Measurements from ENCODE around the gene ZFP91.

The ZFP91 gene

DNA sequence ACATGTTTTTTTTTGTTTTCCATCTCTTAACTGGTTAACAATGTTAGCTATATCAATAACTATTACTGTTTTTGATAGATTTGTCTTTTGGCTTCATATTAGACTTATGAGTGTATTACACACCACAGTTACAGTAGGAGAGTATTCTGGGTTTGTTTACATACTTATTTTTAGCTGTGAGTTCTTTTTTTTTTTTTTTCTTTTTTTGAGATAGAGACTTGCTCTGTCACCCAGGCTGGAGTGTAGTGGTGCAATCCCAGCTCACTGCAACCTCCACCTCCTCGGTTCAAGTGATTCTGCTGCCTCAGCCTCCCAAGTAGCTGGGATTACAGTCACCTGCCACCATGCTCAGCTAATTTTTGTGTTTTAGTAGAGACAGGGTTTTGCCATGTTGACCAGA is 71.6 kb downstream of the ZFP91 start:
- H3K4me3 ChIP-seq (ENCODE audit: low read depth, low read length): no peak overlapping the region
- TF ChIP-seq, protein P1, sequence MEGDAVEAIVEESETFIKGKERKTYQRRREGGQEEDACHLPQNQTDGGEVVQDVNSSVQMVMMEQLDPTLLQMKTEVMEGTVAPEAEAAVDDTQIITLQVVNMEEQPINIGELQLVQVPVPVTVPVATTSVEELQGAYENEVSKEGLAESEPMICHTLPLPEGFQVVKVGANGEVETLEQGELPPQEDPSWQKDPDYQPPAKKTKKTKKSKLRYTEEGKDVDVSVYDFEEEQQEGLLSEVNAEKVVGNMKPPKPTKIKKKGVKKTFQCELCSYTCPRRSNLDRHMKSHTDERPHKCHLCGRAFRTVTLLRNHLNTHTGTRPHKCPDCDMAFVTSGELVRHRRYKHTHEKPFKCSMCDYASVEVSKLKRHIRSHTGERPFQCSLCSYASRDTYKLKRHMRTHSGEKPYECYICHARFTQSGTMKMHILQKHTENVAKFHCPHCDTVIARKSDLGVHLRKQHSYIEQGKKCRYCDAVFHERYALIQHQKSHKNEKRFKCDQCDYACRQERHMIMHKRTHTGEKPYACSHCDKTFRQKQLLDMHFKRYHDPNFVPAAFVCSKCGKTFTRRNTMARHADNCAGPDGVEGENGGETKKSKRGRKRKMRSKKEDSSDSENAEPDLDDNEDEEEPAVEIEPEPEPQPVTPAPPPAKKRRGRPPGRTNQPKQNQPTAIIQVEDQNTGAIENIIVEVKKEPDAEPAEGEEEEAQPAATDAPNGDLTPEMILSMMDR (IDR thresholded peaks at IDR 0.05; ENCODE audit: low read depth, low read length): no peak

DNA sequence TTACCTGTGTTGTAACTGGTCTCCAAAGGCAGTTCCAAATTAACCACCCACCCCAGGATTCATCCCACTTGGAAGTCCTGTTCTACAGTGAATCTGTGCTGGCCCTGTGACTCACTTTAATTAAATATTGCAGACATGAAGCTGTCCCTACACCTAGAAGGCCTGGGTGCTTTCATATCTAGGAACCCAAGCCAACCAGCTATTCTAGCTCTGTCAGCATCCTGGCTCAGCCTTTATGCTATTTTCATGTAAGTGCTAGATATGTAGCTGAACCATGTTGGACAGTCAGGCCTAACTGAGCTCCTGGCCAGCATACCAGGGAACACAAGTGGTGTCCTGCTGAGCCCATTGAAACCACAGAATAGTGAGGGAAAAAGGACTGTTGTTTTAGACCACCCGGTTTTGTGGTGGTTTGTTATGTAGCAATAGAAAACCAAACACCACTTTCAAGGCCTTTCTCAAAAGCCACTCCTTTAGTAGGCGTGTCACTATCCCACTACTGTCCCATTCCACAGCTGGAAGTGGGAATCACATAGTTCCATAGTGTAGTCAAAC is 73.9 kb downstream of the ZFP91 start:
- TF ChIP-seq, protein P1 (IDR thresholded peaks at IDR 0.05; ENCODE audit: low read depth, low read length): no peak
- no peak overlapping the region for H3K4me3 ChIP-seq (ENCODE audit: low read depth, low read length)

DNA sequence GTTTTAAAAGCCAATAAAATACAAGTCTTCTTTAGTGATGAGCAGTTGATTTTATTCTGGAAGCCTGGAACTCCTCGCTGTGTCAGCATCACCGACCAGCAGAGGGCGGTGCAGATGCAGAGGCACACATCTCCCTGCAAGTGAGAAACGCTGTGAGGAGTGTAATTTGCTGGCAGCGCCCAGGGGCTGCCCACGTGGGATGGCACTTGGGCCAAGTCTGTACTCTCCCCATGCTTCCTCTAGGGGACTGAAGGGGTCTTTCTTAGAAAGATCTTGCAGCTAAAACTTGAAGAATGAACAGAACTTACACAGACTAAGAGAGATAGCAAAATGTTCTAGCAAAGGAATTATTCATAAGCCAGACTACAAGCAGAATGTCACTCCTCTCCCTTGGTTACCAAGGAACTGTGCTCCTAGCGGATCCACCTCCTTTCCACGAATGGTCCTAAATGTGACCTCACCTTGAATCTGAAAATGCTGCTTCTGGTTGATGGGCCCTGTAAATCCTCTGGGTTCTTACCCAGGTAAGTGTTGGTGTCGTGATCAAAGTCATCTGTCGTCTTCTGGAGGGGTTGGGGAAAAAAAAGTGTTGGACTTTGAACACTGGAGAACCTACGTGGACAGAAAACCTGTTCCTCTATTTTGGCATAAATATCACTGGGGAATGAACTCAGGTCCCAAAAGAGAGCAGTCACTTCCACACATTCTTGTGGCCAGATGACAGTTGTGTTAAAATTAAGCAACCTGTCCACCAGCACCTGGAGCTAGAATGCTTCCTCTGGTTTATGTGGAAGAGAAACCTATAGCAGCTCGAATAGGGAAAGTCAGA is 75.4 kb downstream of the ZFP91 start:
- H3K4me3 ChIP-seq (ENCODE audit: low read depth, low read length): no peak overlapping the region
- TF ChIP-seq, protein P1 (IDR thresholded peaks at IDR 0.05; ENCODE audit: low read depth, low read length): peak; percentile 84

DNA sequence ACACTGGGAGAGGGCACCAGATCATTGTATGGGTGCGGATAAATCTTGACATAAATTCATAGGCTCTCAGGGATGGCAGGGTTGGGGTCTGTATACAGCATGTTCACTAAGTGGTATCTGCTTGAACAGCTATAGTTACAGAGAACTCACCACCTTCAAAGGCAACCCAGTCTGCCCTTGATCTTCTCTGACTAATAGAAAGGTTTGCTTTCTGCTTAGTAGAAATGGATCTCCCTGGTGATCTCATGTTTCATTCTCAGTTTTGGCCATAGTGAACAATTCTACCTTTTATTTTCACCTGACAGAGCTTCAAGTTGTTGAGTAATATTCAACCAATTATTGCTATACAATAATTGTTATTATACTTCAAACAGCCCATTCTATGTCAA is 76.0 kb downstream of the ZFP91 start:
- TF ChIP-seq, protein P1 (IDR thresholded peaks at IDR 0.05; ENCODE audit: low read depth, low read length): no peak
- no peak overlapping the region for H3K4me3 ChIP-seq (ENCODE audit: low read depth, low read length)

DNA sequence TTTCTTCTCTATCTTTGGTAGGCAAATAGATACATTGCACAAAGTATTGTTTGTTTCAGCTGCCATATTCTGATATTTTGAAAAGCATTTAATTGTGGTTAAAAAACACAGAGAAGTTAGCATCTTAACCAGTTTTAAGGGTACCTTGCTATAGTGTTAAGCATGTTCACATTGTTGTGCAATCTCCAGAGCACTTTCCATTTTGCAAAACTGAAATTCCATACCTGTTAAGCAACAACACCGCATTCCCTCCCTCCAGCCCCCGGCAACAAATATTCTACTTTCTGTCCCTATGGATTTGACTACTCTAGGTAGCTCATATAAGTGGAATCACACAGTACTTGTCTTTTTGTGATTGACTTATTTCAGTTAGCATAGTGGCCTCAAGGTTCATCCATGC is 77.5 kb downstream of the ZFP91 start:
- TF ChIP-seq, protein P1 (IDR thresholded peaks at IDR 0.05; ENCODE audit: low read depth, low read length): no peak
- H3K4me3 ChIP-seq (ENCODE audit: low read depth, low read length): no peak overlapping the region

DNA sequence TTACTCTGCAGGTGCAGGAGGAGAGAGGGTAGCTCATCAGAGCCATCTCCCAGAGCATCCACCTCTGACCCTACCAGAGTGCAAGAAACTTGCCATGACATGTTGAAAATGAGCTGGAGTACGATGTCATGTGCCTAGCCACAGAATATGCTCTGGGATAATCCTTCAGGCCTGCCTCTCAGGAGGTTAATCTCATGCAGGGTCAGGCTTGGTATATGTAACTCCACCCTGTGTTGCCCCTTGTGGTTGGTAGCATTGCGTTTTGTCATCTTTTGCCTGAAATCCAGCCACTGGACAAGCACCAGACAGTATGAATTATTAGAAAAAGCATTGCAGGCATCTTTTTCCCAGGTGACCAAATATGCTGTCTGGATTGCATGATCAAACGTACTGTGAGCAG is 79.8 kb downstream of the ZFP91 start:
- H3K4me3 ChIP-seq (ENCODE audit: low read depth, low read length): no peak overlapping the region
- TF ChIP-seq, protein P1 (IDR thresholded peaks at IDR 0.05; ENCODE audit: low read depth, low read length): no peak

DNA sequence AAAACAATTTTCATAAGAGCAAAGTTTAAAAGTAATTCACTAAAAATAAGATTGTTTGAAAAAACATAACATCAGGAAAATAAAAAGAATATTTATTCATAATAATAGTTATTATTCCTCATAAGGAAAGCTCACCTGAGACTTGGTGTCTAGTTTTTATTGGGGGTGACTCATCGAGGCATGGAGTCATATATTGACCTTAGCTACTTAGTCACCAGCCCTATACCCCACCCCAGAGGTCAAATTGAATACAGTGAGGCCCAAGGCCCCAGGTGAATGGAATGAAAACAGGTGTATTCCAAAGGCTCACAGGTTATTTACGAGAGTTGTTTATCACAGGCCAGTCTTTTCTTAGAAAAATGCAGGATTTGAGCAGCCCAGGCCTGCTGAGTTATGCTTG is 80.5 kb downstream of the ZFP91 start:
- TF ChIP-seq, protein P1 (IDR thresholded peaks at IDR 0.05; ENCODE audit: low read depth, low read length): no peak
- H3K4me3 ChIP-seq (ENCODE audit: low read depth, low read length): no peak overlapping the region
